NB4 (cell line): ENCODE results near the gene PPP1CA.

ENCODE experiments used
- DNase-seq: peaks from one replicate; pipeline ENCODE4 v3.0.0; 2010; ENCODE audit warnings: low read depth
- H3K4me3 ChIP-seq: one replicate; pipeline ENCODE4 v1.5.1; 2011; ENCODE audit warnings: mild to moderate bottlenecking, low read depth, low read length, moderate library complexity
- CTCF ChIP-seq: IDR thresholded peaks from one replicate; pipeline ENCODE4 v1.5.1; 2012; ENCODE audit warnings: low read depth, low read length
- MYC ChIP-seq: IDR thresholded peaks from 2 replicates; pipeline ENCODE4 v1.6.1; 2011; ENCODE audit warnings: low read depth, low read length
- POLR2A ChIP-seq: IDR thresholded peaks from 2 replicates; pipeline ENCODE4 v1.6.1; 2011; ENCODE audit warnings: mild to moderate bottlenecking; ENCODE audit not compliant: insufficient read length; ENCODE audit errors: extremely low read depth
- TF ChIP-seq, protein P1 (sequence below): IDR thresholded peaks from 2 replicates; pipeline ENCODE4 v1.6.1; 2011; ENCODE audit warnings: low read depth, low read length

The PPP1CA gene

DNA sequence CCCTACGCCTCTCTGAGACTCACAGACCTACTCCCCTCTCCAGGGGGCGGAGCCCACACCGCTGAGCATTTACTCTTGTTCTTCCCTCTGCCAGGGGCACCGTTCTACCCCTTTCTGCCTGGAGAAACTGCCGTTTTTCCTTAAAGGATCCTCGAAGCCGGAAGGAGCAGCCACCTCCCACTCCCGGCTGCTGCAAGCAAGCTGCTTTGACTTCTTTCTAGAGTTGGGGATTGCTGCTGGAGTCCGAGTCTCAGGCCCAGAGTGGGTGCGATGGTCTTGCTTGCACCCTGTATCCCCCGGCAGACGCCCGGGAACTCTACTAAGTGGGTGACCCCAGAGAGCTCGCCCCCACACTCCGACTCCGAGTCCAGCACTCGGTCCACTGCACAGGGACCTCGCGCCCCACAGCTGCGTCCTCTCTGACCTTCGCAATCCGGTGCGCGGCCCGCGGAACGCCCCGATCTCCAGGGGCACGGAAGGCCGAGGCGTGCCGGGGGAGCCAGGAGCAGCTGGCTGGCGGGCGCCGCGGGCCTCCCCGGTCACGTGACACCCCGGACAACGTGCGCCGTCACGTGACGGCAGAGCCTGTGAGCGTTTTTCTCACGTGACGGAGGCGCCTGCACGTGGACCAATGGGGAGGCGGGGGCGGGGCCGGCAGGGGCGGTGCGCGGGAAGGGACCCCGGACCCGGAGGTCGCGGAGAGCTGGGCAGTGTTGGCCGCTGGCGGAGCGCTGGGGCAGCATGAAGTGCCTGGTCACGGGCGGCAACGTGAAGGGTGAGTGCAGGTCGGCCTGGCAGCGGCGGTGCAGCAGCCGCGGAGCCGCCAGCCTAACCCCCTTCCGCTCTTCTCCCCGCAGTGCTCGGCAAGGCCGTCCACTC, 10.1 kb downstream of the PPP1CA start, which contains the start of gene RAD9A:
Gene RAD9A, plus strand, starts transcription at position 683 of the 879 bp plus-strand sequence. Its CDS starts 59 bp downstream, at position 742.
- peak; percentile 98 for DNase-seq
- TF ChIP-seq POLR2A (peak; percentile 69), CTCF (no peak), MYC (peak; percentile 99)
- TF ChIP-seq, protein P1, sequence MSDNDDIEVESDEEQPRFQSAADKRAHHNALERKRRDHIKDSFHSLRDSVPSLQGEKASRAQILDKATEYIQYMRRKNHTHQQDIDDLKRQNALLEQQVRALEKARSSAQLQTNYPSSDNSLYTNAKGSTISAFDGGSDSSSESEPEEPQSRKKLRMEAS = peak; percentile 100
- H3K4me3 ChIP-seq = peak within 1 kb of the TSS; percentile 91

GRCh38 chr11:67390947-67391303, 10.7 kb downstream of the PPP1CA start:
- DNase-seq = no peak
- H3K4me3 ChIP-seq = peak overlapping the region; percentile 91
- TF ChIP-seq, protein P1 = no peak
- no peak for TF ChIP-seq CTCF
- TF ChIP-seq POLR2A = no peak
- TF ChIP-seq MYC = no peak

GRCh38 chr11:67389477-67389876, 12.2 kb downstream of the PPP1CA start:
- DNase-seq = peak; percentile 64
- no peak for TF ChIP-seq MYC
- no peak for TF ChIP-seq POLR2A
- peak; percentile 83 for TF ChIP-seq CTCF
- TF ChIP-seq, protein P1 = peak; percentile 12; the same call in 1 of the 2 replicates
- H3K4me3 ChIP-seq = no peak overlapping the region

DNA sequence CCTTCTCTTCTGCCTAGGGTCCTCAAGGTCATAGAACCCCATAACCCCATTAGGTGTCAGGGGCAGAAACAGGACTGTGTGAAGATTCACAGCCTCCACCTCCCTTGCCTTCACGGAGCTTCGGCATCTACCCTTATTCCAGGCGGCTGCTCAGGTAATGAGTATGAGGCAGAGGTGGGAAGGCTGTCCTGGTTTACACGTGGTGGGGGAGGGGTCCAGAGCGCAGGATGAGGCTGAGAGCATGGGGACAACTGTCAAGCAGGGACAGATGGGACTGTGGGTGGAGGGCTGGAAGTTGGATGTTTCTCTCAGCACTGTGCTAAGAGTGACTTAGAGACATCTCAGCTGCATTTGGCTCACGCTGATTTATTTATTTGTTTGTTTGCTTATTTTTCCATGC, 14.1 kb downstream of the PPP1CA start:
- no peak for DNase-seq
- TF ChIP-seq, protein P1 = no peak
- TF ChIP-seq CTCF = no peak
- TF ChIP-seq MYC = no peak
- no peak for TF ChIP-seq POLR2A
- no peak overlapping the region for H3K4me3 ChIP-seq

DNA sequence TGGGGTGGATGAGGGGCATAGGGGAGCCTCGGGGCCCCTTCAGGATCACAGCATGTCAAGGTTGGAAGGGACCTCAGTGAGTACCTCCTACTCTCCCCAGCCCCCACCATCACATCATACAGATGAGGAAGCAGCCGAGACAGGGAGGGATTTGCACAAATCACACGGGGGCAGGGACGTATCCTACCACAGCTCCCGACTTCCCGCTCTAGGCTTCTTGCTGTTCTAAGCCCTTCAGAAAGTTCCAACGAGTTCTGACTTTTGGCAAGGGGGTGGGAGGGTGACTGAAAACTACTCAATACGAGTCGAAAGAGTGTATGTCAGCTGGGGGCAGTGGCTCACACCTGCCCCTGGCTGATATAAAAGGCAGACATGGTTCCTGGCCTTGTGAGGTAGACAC, 14.6 kb downstream of the PPP1CA start:
- TF ChIP-seq, protein P1 = no peak
- TF ChIP-seq CTCF = no peak
- no peak for TF ChIP-seq POLR2A
- no peak for TF ChIP-seq MYC
- no peak for DNase-seq
- H3K4me3 ChIP-seq = no peak overlapping the region
